Lower leg skin (tissue), 3 donors: Measurements from ENCODE around the gene HMGN3.

Experiments
- CTCF ChIP-seq, 3 donors: fragments of 450-650 bp; IDR thresholded peaks; one replicate each; pipeline ENCODE4 v1.5.1; 2016; ENCODE audit warnings: antibody characterized with exemption in 3 of 3, mild to moderate bottlenecking in 3 of 3, moderate library complexity in 2 of 3
- POLR2A ChIP-seq, 2 donors: fragments of 450-650 bp; IDR thresholded peaks; one replicate each; pipeline ENCODE4 v1.6.1; 2016 to 2017; ENCODE audit warnings: antibody characterized with exemption in 2 of 2, mild to moderate bottlenecking in 1 of 2, moderate library complexity in 1 of 2

- TF ChIP-seq CTCF (IDR thresholded peaks at IDR 0.05) (no peak), POLR2A (IDR thresholded peaks at IDR 0.05) (no peak)
Measured at GRCh38 chr6:79201143-79201542, 33.3 kb downstream of the HMGN3 start.
